HepG2 (cell line): Measurements from ENCODE around the gene KIAA0232. TPM values are rescaled to one million over a fixed set of nuclear protein-coding genes. Genes with fewer than 3 reads are reported as not detected.

Experiments used
- CBX5 ChIP-seq: sonication (generic); formaldehyde crosslinking; IDR thresholded peaks from 2 replicates; pipeline ENCODE4 v1.4.0; 2020; ENCODE audit warnings: missing genetic modification reagents, borderline replicate concordance
- CENPX ChIP-seq: sonication (generic); formaldehyde crosslinking; IDR thresholded peaks from 2 replicates; pipeline ENCODE4 v1.9.0; 2021; ENCODE audit warnings: mild to moderate bottlenecking, missing genetic modification reagents, moderate library complexity
- DR1 ChIP-seq: sonication (generic); formaldehyde crosslinking; IDR thresholded peaks from 2 replicates; pipeline ENCODE4 v1.8.0; 2021; ENCODE audit warnings: mild to moderate bottlenecking, missing genetic modification reagents, inconsistent platforms
- EP300 ChIP-seq, 3 experiments: sonication (generic) in 1 of 3; formaldehyde crosslinking in 1 of 3; IDR thresholded peaks; 2 replicates each; pipeline versions ENCODE4 v1.5.1 to v1.6.1; 2011 to 2020; ENCODE audit warnings: low read depth in 2 of 3, low read length in 2 of 3, borderline replicate concordance in 1 of 3, improper control_type of control experiment in 1 of 3, mild to moderate bottlenecking in 1 of 3, missing genetic modification reagents in 1 of 3, moderate library complexity in 1 of 3
- HIVEP1 ChIP-seq: sonication (generic); formaldehyde crosslinking; IDR thresholded peaks from 2 replicates; pipeline ENCODE4 v1.4.0; 2020; ENCODE audit warnings: mild to moderate bottlenecking, missing genetic modification reagents
- HNF4A ChIP-seq: sonication (generic); formaldehyde crosslinking; IDR thresholded peaks from 2 replicates; pipeline ENCODE4 v1.4.0; 2020; ENCODE audit warnings: missing genetic modification reagents
- HNRNPL ChIP-seq: fragments of 200-400 bp; formaldehyde crosslinking; IDR thresholded peaks from 2 replicates; pipeline ENCODE4 v1.6.1; 2017; ENCODE audit warnings: mild to moderate bottlenecking, low read depth, low read length
- MAF1 ChIP-seq: sonication (generic); formaldehyde crosslinking; IDR thresholded peaks from 2 replicates; pipeline ENCODE4 v1.5.0; 2020; ENCODE audit warnings: missing genetic modification reagents, borderline replicate concordance
- MXI1 ChIP-seq: IDR thresholded peaks from 3 replicates; pipeline ENCODE4 v1.6.1; 2012; ENCODE audit warnings: low read depth, low read length, inconsistent platforms, borderline replicate concordance
- NR2F6 ChIP-seq, 2 experiments: IDR thresholded peaks; 2 replicates each; pipeline ENCODE4 v1.6.1; 2016; ENCODE audit warnings: antibody characterized with exemption in 1 of 2, mild to moderate bottlenecking in 1 of 2
- RORA ChIP-seq: sonication (generic); formaldehyde crosslinking; IDR thresholded peaks from 2 replicates; pipeline ENCODE4 v1.5.0; 2020; ENCODE audit warnings: mild to moderate bottlenecking, missing genetic modification reagents, moderate library complexity
- TAF1 ChIP-seq: sonication (generic); formaldehyde crosslinking; IDR thresholded peaks from 2 replicates; pipeline ENCODE4 v1.4.0; 2020; ENCODE audit warnings: missing genetic modification reagents
- YEATS2 ChIP-seq: sonication (generic); formaldehyde crosslinking; IDR thresholded peaks from 2 replicates; pipeline ENCODE4 v1.4.0; 2020; ENCODE audit warnings: missing genetic modification reagents, borderline replicate concordance
- ZFP90 ChIP-seq: sonication (generic); formaldehyde crosslinking; IDR thresholded peaks from 2 replicates; pipeline ENCODE4 v1.8.0; 2022; ENCODE audit warnings: missing genetic modification reagents, mild to moderate bottlenecking, inconsistent platforms, borderline replicate concordance
- ZNF12 ChIP-seq: sonication (generic); formaldehyde crosslinking; IDR thresholded peaks from 2 replicates; pipeline ENCODE4 v1.5.0; 2020; ENCODE audit warnings: missing genetic modification reagents
- ZNF263 ChIP-seq: sonication (generic); formaldehyde crosslinking; IDR thresholded peaks from 2 replicates; pipeline ENCODE4 v1.4.0; 2020; ENCODE audit warnings: missing genetic modification reagents
- ZNF382 ChIP-seq: sonication (generic); formaldehyde crosslinking; IDR thresholded peaks from 2 replicates; pipeline ENCODE4 v1.5.0; 2020; ENCODE audit warnings: missing genetic modification reagents, mild to moderate bottlenecking, borderline replicate concordance
- ZNF431 ChIP-seq: sonication (generic); formaldehyde crosslinking; IDR thresholded peaks from 2 replicates; pipeline ENCODE4 v1.9.0; 2022; ENCODE audit warnings: missing genetic modification reagents, low read depth, mild to moderate bottlenecking, borderline replicate concordance
- ZNF530 ChIP-seq: sonication (generic); formaldehyde crosslinking; IDR thresholded peaks from 2 replicates; pipeline ENCODE4 v1.5.0; 2020; ENCODE audit warnings: low read depth, mild to moderate bottlenecking, missing genetic modification reagents
- ZNF737 ChIP-seq: sonication (generic); formaldehyde crosslinking; IDR thresholded peaks from 2 replicates; pipeline ENCODE4 v1.5.0; 2020; ENCODE audit warnings: missing genetic modification reagents, mild to moderate bottlenecking, borderline replicate concordance
- ZNF790 ChIP-seq: sonication (generic); formaldehyde crosslinking; IDR thresholded peaks from 2 replicates; pipeline ENCODE4 v1.8.0; 2022; ENCODE audit warnings: missing genetic modification reagents, mild to moderate bottlenecking, borderline replicate concordance
- ZZZ3 ChIP-seq: sonication (generic); formaldehyde crosslinking; IDR thresholded peaks from 2 replicates; pipeline ENCODE4 v1.4.0; 2020; ENCODE audit warnings: missing genetic modification reagents, mild to moderate bottlenecking, borderline replicate concordance
- polyA plus RNA-seq, 8 experiments: library from polyadenylated mRNA; depleted of rRNA in 3 of 8; stranded (reverse) in 7 of 8; unstranded in 1 of 8; fragments of >200 nt; fragmentation: Illumina TruSeq in 4 of 8; extraction: Trizol in 4 of 8; gene quantifications; 2 replicates each; pipeline versions ENCODE4 v1.2.1 to v1.2.3, GENCODE V29; 2011 to 2016; ENCODE audit warnings: low read depth in 4 of 8, missing spikeins in 1 of 8, mixed read lengths in 1 of 8; ENCODE audit not compliant: insufficient read depth in 1 of 8
- total RNA-seq, 5 experiments: library from RNA; depleted of rRNA; stranded (reverse); fragments of >200 nt; fragmentation: Illumina TruSeq; extraction: Trizol; gene quantifications; 2 replicates each; pipeline ENCODE4 v1.2.3, GENCODE V29; 2016; ENCODE audit warnings: low read depth in 1 of 5
- TF ChIP-seq, protein P1 (sequence below): sonication (generic); formaldehyde crosslinking; IDR thresholded peaks from 2 replicates; pipeline ENCODE4 v1.4.0; 2020; ENCODE audit warnings: missing genetic modification reagents
- TF ChIP-seq, protein P2 (sequence below): sonication (generic); formaldehyde crosslinking; IDR thresholded peaks from 2 replicates; pipeline ENCODE4 v1.5.0; 2020; ENCODE audit warnings: missing genetic modification reagents
- TF ChIP-seq, protein P3 (sequence below): sonication (generic); formaldehyde crosslinking; IDR thresholded peaks from 2 replicates; pipeline ENCODE4 v1.5.0; 2020; ENCODE audit warnings: missing genetic modification reagents
- TF ChIP-seq, protein P4 (sequence below): sonication (generic); formaldehyde crosslinking; conservative IDR thresholded peaks from 2 replicates; pipeline ENCODE4 v1.8.0; 2022; ENCODE audit warnings: low read depth, missing genetic modification reagents

KIAA0232 gene
- total and polyA plus RNA-seq, 2 of the 13 experiments (the other 11 are each of a cell fraction or from before 2014, with no cell fraction given): 7.8 to 17.1 TPM

DNA sequence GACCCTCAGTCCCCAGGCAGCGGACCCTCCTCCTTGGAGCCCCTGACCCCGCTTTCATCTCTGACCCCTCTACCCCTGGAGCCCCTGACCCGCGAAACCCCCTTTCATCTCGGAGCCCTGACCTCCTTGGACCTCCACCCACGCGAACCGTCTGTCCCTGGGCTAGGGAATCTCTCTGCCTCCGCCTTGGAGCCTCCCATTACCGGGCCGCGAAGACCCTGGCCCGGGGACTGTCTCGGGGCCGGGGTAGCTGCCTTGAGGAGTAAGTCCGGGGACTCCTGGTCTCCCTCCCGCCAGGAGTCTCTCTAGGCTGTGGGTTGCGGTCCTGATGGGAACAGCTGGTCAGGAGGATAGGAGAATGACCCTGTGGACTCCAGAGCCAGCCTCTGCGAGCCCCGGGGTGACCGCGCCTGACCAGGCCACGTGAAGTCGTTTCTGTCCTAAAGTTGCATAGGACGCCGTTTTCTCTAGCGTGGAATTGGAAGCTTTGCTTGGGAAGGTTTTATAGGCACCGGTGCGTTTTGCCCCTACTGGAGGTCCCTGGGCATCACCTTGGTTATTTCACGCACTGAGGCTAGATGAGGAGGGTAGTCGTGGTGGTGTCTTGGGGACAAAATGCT is 127.9 kb downstream of the KIAA0232 start (continued):
- TF ChIP-seq ZNF737 (CRISPR knock-in tag): no peak
- TF ChIP-seq ZFP90 (CRISPR knock-in tag): no peak
- TF ChIP-seq CENPX (CRISPR knock-in tag): no peak
- TF ChIP-seq EP300 (IDR thresholded peaks at IDR 0.05; ENCODE audit: low read depth in 2 of 2, low read length in 2 of 2): no peak
- TF ChIP-seq EP300 (CRISPR knock-in tag; IDR thresholded peaks at IDR 0.05; ENCODE audit: borderline replicate concordance): no peak
- TF ChIP-seq CBX5 (CRISPR knock-in tag): no peak
- no peak for TF ChIP-seq DR1 (CRISPR knock-in tag)
- peak; percentile 63 for TF ChIP-seq NR2F6 (IDR thresholded peaks at IDR 0.05)
- no peak for TF ChIP-seq NR2F6 (CRISPR knock-in tag; IDR thresholded peaks at IDR 0.05)
- no peak for TF ChIP-seq MAF1 (CRISPR knock-in tag)
- TF ChIP-seq, protein P1, sequence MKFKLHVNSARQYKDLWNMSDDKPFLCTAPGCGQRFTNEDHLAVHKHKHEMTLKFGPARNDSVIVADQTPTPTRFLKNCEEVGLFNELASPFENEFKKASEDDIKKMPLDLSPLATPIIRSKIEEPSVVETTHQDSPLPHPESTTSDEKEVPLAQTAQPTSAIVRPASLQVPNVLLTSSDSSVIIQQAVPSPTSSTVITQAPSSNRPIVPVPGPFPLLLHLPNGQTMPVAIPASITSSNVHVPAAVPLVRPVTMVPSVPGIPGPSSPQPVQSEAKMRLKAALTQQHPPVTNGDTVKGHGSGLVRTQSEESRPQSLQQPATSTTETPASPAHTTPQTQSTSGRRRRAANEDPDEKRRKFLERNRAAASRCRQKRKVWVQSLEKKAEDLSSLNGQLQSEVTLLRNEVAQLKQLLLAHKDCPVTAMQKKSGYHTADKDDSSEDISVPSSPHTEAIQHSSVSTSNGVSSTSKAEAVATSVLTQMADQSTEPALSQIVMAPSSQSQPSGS (CRISPR knock-in tag): no peak
- peak; percentile 94 for TF ChIP-seq ZNF12 (CRISPR knock-in tag)
- 0 out of 2 replicates have a peak, but pooled peaks have one; percentile 19 for TF ChIP-seq HNRNPL
- no peak for TF ChIP-seq ZNF530
- no peak for TF ChIP-seq YEATS2 (CRISPR knock-in tag)
- TF ChIP-seq, protein P2, sequence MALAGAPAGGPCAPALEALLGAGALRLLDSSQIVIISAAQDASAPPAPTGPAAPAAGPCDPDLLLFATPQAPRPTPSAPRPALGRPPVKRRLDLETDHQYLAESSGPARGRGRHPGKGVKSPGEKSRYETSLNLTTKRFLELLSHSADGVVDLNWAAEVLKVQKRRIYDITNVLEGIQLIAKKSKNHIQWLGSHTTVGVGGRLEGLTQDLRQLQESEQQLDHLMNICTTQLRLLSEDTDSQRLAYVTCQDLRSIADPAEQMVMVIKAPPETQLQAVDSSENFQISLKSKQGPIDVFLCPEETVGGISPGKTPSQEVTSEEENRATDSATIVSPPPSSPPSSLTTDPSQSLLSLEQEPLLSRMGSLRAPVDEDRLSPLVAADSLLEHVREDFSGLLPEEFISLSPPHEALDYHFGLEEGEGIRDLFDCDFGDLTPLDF (CRISPR knock-in tag): no peak
- peak; percentile 49 for TF ChIP-seq HNF4A (CRISPR knock-in tag)
- TF ChIP-seq TAF1: no peak
- TF ChIP-seq ZNF382 (CRISPR knock-in tag): no peak
- TF ChIP-seq HIVEP1 (CRISPR knock-in tag): peak; percentile 67; the same call in 1 of the 2 replicates
- TF ChIP-seq, protein P3, sequence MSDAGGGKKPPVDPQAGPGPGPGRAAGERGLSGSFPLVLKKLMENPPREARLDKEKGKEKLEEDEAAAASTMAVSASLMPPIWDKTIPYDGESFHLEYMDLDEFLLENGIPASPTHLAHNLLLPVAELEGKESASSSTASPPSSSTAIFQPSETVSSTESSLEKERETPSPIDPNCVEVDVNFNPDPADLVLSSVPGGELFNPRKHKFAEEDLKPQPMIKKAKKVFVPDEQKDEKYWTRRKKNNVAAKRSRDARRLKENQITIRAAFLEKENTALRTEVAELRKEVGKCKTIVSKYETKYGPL (CRISPR knock-in tag): no peak
- no peak for TF ChIP-seq RORA (CRISPR knock-in tag)
- no peak for TF ChIP-seq ZNF431
- peak; percentile 16; the same call in 1 of the 3 replicates for TF ChIP-seq MXI1
- TF ChIP-seq ZZZ3 (CRISPR knock-in tag): no peak
- no peak for TF ChIP-seq ZNF790 (CRISPR knock-in tag)
- TF ChIP-seq, protein P4, sequence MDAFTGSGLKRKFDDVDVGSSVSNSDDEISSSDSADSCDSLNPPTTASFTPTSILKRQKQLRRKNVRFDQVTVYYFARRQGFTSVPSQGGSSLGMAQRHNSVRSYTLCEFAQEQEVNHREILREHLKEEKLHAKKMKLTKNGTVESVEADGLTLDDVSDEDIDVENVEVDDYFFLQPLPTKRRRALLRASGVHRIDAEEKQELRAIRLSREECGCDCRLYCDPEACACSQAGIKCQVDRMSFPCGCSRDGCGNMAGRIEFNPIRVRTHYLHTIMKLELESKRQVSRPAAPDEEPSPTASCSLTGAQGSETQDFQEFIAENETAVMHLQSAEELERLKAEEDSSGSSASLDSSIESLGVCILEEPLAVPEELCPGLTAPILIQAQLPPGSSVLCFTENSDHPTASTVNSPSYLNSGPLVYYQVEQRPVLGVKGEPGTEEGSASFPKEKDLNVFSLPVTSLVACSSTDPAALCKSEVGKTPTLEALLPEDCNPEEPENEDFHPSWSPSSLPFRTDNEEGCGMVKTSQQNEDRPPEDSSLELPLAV (CRISPR knock-in tag): no peak
- TF ChIP-seq ZNF263 (CRISPR knock-in tag): no peak
